ENCODE results near the gene TCF12. TPM values are rescaled to one million over a fixed set of nuclear protein-coding genes. Genes with fewer than 3 reads are reported as not detected.
A peak's percentile ranks its signal among the peaks of the same experiment; 100 is the strongest.

Gene TCF12
- total and polyA plus RNA-seq, 7 experiments from 2014 or later: 51.3 to 99.4 (median 79.9) TPM

DNA sequence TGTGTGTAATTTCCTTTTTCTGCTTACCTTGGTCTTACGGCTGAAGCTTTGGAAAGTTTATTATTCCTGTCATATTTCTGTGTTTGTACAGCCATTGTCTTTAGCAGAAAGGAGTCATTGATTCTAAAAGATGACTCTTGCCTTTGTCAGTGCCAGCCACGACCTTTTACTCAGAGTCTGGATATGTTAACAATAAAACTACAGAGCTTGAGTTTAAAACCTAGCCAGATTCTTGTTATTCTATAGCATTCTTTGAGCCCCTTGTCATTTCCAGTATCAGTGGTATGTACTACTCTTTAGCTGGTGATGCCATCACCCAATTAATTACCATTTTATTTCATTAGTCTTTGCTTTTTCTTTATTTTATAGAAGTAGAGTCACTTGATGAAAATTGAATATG is 142.4 kb downstream of the TCF12 start:
- Mint-ChIP-seq H3K9me3 (no peaks in the 10 kb centered on the region), H3K4me3 (no peak overlapping the region), H3K4me1 (peaks cover 10 to 56% (median 42%) of the 10 kb centered on the region in 7 donors), H3K27ac (no peak overlapping the region), H3K27me3 (no peaks in the 10 kb centered on the region), H3K36me3 (peaks cover 5 to 20% (median 11%) of the 10 kb centered on the region in 5 donors)
- intact Hi-C loops (cut with micrococcal nuclease): loop anchor here in 1 of 2 donors (2.0 kb wide), 1 partner anchor 16 kb away; no protein-coding TSS in a partner anchor
- Histone ChIP-seq H3K4me3 (ENCODE audit: low read length) (no peak overlapping the region), H3K27ac (ENCODE audit: low read depth, low read length) (no peak overlapping the region), H3K27me3 (ENCODE audit: control insufficient read depth in 2 of 2, insufficient read depth in 2 of 2, low read length in 2 of 2) (no peaks in the 10 kb centered on the region), H3K4me1 (ENCODE audit: control insufficient read depth in 2 of 2, insufficient read depth in 2 of 2, low read length in 2 of 2) (peaks cover 0 to 5% of the 10 kb centered on the region in 2 donors), H3K36me3 (ENCODE audit: control insufficient read depth in 2 of 3, insufficient read depth in 3 of 3, low read length in 3 of 3) (no peaks in the 10 kb centered on the region), H3K9me3 (ENCODE audit: control insufficient read depth in 2 of 3, low read length in 3 of 3) (no peaks in the 10 kb centered on the region)
- DNase-seq (no peak), ATAC-seq (no peak)
- ChIA-PET POLR2A (no interaction called here), CTCF (no interaction called here)

DNA sequence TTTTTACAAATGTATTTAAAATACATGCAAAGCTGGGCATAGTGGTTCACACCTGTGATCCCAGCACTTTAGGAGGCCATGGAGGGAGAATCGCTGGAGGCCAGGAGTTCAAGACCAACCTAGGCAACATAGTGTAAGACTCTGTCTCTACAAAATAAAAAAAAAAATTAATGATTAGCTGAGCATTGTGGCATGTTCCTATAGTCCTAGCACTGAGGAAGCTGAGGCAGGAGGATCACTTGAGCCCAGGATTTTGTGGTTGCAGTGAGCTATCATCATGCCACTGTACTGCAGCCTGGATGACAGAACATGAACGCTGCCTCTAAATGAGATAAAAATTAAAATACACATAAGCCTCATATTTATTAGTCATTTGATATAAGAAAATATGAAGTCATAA is 142.8 kb downstream of the TCF12 start:
- peaks cover 10 to 54% (median 41%) of the 10 kb centered on the region in 7 donors for H3K4me1 Mint-ChIP-seq
- CTCF ChIA-PET: interaction anchor here (0.6 kb wide), 1 partner anchor 28 kb away, joined by 3 read pairs; no protein-coding TSS in a partner anchor
- no peak for ATAC-seq

DNA sequence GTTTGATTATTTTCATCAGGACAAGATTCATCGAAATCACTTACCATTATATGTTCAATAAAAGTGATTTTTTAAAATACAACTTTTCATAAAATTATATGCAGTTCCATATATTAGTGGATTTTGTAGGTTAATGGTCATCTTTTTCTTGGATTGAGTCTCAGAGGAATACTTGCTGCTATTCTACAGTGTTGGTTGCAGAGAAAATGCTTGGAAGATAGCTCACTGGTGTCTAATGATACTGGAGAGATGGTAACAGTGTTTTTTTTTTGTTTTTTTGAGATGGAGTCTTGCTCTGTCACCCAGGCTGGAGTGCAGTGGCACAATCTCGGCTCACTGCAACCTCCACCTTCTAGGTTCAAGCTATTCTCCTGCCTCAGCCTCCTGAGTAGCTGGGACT is 143.3 kb downstream of the TCF12 start:
- no peak overlapping the region for H3K4me3 Mint-ChIP-seq
- no peaks in the 10 kb centered on the region for H3K9me3 Mint-ChIP-seq
- H3K27ac ChIP-seq (ENCODE audit: low read depth, low read length): no peak overlapping the region
- H3K36me3 ChIP-seq (ENCODE audit: control insufficient read depth in 2 of 3, insufficient read depth in 3 of 3, low read length in 3 of 3): no peaks in the 10 kb centered on the region
- H3K9me3 ChIP-seq (ENCODE audit: control insufficient read depth in 2 of 3, low read length in 3 of 3): no peaks in the 10 kb centered on the region
- intact Hi-C loops (cut with micrococcal nuclease): loop anchor here in 1 of 2 donors (2.0 kb wide), 1 partner anchor 17 kb away; no protein-coding TSS in a partner anchor
- peaks cover 0 to 5% of the 10 kb centered on the region in 2 donors for H3K4me1 ChIP-seq (ENCODE audit: control insufficient read depth in 2 of 2, insufficient read depth in 2 of 2, low read length in 2 of 2)
- peaks cover 5 to 20% (median 11%) of the 10 kb centered on the region in 5 donors for H3K36me3 Mint-ChIP-seq
- no peak for DNase-seq
- ChIA-PET POLR2A (no interaction called here), CTCF (interaction anchor here (0.6 kb wide), 1 partner anchor 28 kb away, joined by 3 read pairs; no protein-coding TSS in a partner anchor)
- no peaks in the 10 kb centered on the region for H3K27me3 Mint-ChIP-seq
- H3K27ac Mint-ChIP-seq: peak overlapping the region in 1 of 9 donors; percentile 25
- H3K4me3 ChIP-seq (ENCODE audit: low read length): no peak overlapping the region
- no peak for ATAC-seq
- peaks cover 10 to 52% (median 41%) of the 10 kb centered on the region in 7 donors for H3K4me1 Mint-ChIP-seq
- no peaks in the 10 kb centered on the region for H3K27me3 ChIP-seq (ENCODE audit: control insufficient read depth in 2 of 2, insufficient read depth in 2 of 2, low read length in 2 of 2)

More for the DNA sequence above, 142.8 kb downstream of the TCF12 start:
- Histone ChIP-seq H3K27ac (ENCODE audit: low read depth, low read length) (no peak overlapping the region), H3K4me3 (ENCODE audit: low read length) (no peak overlapping the region), H3K36me3 (ENCODE audit: control insufficient read depth in 2 of 3, insufficient read depth in 3 of 3, low read length in 3 of 3) (no peaks in the 10 kb centered on the region), H3K9me3 (ENCODE audit: control insufficient read depth in 2 of 3, low read length in 3 of 3) (no peaks in the 10 kb centered on the region), H3K4me1 (ENCODE audit: control insufficient read depth in 2 of 2, insufficient read depth in 2 of 2, low read length in 2 of 2) (peaks cover 0 to 5% of the 10 kb centered on the region in 2 donors), H3K27me3 (ENCODE audit: control insufficient read depth in 2 of 2, insufficient read depth in 2 of 2, low read length in 2 of 2) (no peaks in the 10 kb centered on the region)
- Mint-ChIP-seq H3K9me3 (no peaks in the 10 kb centered on the region), H3K27me3 (no peaks in the 10 kb centered on the region), H3K27ac (no peak overlapping the region), H3K36me3 (peaks cover 5 to 20% (median 11%) of the 10 kb centered on the region in 5 donors), H3K4me3 (no peak overlapping the region)
- DNase-seq: no peak
- intact Hi-C loops (cut with micrococcal nuclease): loop anchor here in 1 of 2 donors (2.0 kb wide), 1 partner anchor 16 kb away; no protein-coding TSS in a partner anchor
- POLR2A ChIA-PET: no interaction called here

DNA sequence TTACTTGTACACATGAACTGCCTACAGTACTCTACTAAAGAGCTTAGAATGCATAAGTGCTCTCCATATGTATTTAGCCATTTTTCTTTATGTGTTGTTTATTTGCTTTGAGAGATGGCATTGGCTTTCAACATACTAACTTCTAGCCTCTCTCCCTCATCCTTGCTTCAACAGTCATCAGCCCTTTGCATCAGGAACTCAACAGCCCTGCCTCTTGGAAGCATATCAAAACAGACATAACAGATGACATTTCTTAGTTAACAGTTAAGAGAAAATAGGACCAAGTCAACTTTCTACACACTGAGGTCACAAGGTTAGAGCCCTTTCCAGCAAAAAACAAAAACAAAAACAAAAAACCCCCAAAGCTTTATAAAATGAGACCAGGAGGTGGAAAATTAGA is 145.6 kb downstream of the TCF12 start:
- ChIA-PET CTCF (no interaction called here), POLR2A (no interaction called here)
- no peaks in the 10 kb centered on the region for H3K9me3 ChIP-seq (ENCODE audit: control insufficient read depth in 2 of 3, low read length in 3 of 3)
- H3K4me3 Mint-ChIP-seq: no peak overlapping the region
- no peaks in the 10 kb centered on the region for H3K9me3 Mint-ChIP-seq
- H3K4me1 Mint-ChIP-seq: peaks cover 4 to 45% (median 36%) of the 10 kb centered on the region in 7 donors
- no peak overlapping the region for H3K27ac ChIP-seq (ENCODE audit: low read depth, low read length)
- H3K36me3 ChIP-seq (ENCODE audit: control insufficient read depth in 2 of 3, insufficient read depth in 3 of 3, low read length in 3 of 3): no peaks in the 10 kb centered on the region
- intact Hi-C loops (cut with micrococcal nuclease): no loop called here
- ATAC-seq: no peak
- H3K36me3 Mint-ChIP-seq: peaks cover 7 to 22% (median 15%) of the 10 kb centered on the region in 5 donors
- H3K4me3 ChIP-seq (ENCODE audit: low read length): no peak overlapping the region
- H3K27me3 ChIP-seq (ENCODE audit: control insufficient read depth in 2 of 2, insufficient read depth in 2 of 2, low read length in 2 of 2): no peaks in the 10 kb centered on the region
- H3K4me1 ChIP-seq (ENCODE audit: control insufficient read depth in 2 of 2, insufficient read depth in 2 of 2, low read length in 2 of 2): peaks cover 0 to 4% of the 10 kb centered on the region in 2 donors
- no peak for DNase-seq
- no peak overlapping the region for H3K27ac Mint-ChIP-seq
- no peaks in the 10 kb centered on the region for H3K27me3 Mint-ChIP-seq

DNA sequence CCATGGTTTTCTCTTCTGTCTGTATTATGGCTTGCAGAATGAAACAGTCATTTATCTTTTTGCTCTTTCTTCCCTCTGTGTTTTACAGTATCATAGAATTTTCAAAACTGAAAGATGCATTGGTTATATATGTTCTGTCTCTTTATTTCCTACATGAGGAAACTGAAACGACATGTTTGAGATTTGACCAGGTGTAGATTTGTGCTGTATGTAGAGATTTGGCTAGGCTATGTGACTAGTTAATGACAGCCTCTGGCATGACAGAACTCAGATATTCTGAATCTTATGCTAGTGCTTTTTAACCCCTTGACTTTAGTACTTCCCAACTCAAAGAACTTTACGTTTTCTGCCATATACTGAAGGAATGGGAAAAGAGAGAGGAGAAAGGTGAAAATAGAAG is 151.0 kb downstream of the TCF12 start:
- Histone ChIP-seq H3K27me3 (ENCODE audit: control insufficient read depth in 2 of 2, insufficient read depth in 2 of 2, low read length in 2 of 2) (no peaks in the 10 kb centered on the region), H3K4me3 (ENCODE audit: low read length) (no peak overlapping the region), H3K27ac (ENCODE audit: low read depth, low read length) (no peak overlapping the region), H3K36me3 (ENCODE audit: control insufficient read depth in 2 of 3, insufficient read depth in 3 of 3, low read length in 3 of 3) (no peaks in the 10 kb centered on the region), H3K4me1 (ENCODE audit: control insufficient read depth in 2 of 2, insufficient read depth in 2 of 2, low read length in 2 of 2) (no peaks in the 10 kb centered on the region), H3K9me3 (ENCODE audit: control insufficient read depth in 2 of 3, low read length in 3 of 3) (no peaks in the 10 kb centered on the region)
- ChIA-PET CTCF (no interaction called here), POLR2A (no interaction called here)
- no peak for ATAC-seq
- H3K4me1 Mint-ChIP-seq: peaks cover 10 to 62% (median 55%) of the 10 kb centered on the region in 7 donors
- DNase-seq: no peak
- no peak overlapping the region for H3K4me3 Mint-ChIP-seq
- H3K27ac Mint-ChIP-seq: no peak overlapping the region
- no peaks in the 10 kb centered on the region for H3K27me3 Mint-ChIP-seq
- peaks cover 0 to 8% (median 4%) of the 10 kb centered on the region in 5 donors for H3K36me3 Mint-ChIP-seq
- no peaks in the 10 kb centered on the region for H3K9me3 Mint-ChIP-seq
- intact Hi-C loops (cut with micrococcal nuclease): no loop called here

DNA sequence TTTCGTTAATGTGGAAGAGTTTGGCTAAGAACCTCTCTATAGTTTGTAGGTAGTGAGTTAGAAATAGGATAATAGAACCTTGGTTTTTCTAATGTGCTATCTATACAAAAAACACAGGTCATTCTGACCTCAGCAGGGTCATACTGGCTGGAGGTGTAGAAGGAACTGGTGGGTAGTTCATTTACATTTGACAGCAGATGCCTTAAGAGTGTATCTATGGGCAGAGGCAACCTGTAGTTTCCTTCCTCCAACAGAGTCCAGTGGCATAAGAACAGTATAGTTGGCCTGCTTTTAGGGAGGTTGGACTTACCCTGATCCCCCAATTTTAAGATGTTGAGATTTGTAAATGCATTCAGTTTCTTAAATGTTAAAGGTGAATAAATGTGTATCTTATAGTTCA is 152.2 kb downstream of the TCF12 start:
- H3K36me3 ChIP-seq (ENCODE audit: control insufficient read depth in 2 of 3, insufficient read depth in 3 of 3, low read length in 3 of 3): no peaks in the 10 kb centered on the region
- DNase-seq (no peak), ATAC-seq (no peak)
- H3K4me1 ChIP-seq (ENCODE audit: control insufficient read depth in 2 of 2, insufficient read depth in 2 of 2, low read length in 2 of 2): no peaks in the 10 kb centered on the region
- ChIA-PET CTCF (no interaction called here), POLR2A (no interaction called here)
- Mint-ChIP-seq H3K4me3 (no peak overlapping the region), H3K27ac (no peak overlapping the region), H3K27me3 (no peaks in the 10 kb centered on the region), H3K9me3 (no peaks in the 10 kb centered on the region), H3K36me3 (peaks cover 0 to 8% (median 4%) of the 10 kb centered on the region in 5 donors), H3K4me1 (peaks cover 11 to 67% (median 55%) of the 10 kb centered on the region in 7 donors)
- H3K9me3 ChIP-seq (ENCODE audit: control insufficient read depth in 2 of 3, low read length in 3 of 3): no peaks in the 10 kb centered on the region
- H3K27ac ChIP-seq (ENCODE audit: low read depth, low read length): no peak overlapping the region
- no peaks in the 10 kb centered on the region for H3K27me3 ChIP-seq (ENCODE audit: control insufficient read depth in 2 of 2, insufficient read depth in 2 of 2, low read length in 2 of 2)
- intact Hi-C loops (cut with micrococcal nuclease): no loop called here
- H3K4me3 ChIP-seq (ENCODE audit: low read length): no peak overlapping the region

DNA sequence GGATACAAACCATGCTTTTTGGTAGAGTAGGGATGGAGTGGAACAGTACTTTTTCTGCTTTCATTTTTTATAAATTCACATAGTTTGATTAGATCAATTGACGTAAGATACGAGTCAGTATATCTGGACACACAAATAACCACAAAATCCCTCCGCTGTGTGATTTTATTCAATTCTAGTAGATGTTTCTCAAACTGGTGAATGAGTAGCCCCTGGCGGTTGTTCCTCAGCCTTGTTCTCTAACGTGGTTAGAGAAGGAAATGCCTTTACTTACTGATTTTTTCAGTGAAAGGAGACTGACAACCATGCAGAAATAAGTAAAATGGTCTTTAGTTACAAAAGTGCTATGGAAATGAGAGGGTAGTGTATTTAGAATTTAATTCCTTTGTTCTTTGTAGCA is 161.0 kb downstream of the TCF12 start:
- intact Hi-C loops (cut with micrococcal nuclease): loop anchor here in 1 of 2 donors (5.0 kb wide), 2 partner anchors 157 to 582 kb away; no protein-coding TSS in a partner anchor
- ChIA-PET CTCF (no interaction called here), POLR2A (no interaction called here)
- Mint-ChIP-seq H3K4me3 (peak overlapping the region in 5 of 10 donors; percentile 3 to 23 (median 4)), H3K36me3 (peaks cover 0 to 4% (median 0%) of the 10 kb centered on the region in 5 donors), H3K27ac (no peak overlapping the region), H3K27me3 (no peaks in the 10 kb centered on the region), H3K9me3 (no peaks in the 10 kb centered on the region), H3K4me1 (peaks cover 20 to 56% (median 49%) of the 10 kb centered on the region in 7 donors)
- Histone ChIP-seq H3K27ac (ENCODE audit: low read depth, low read length) (no peak overlapping the region), H3K9me3 (ENCODE audit: control insufficient read depth in 2 of 3, low read length in 3 of 3) (no peaks in the 10 kb centered on the region), H3K4me3 (ENCODE audit: low read length) (no peak overlapping the region), H3K27me3 (ENCODE audit: control insufficient read depth in 2 of 2, insufficient read depth in 2 of 2, low read length in 2 of 2) (no peaks in the 10 kb centered on the region), H3K4me1 (ENCODE audit: control insufficient read depth in 2 of 2, insufficient read depth in 2 of 2, low read length in 2 of 2) (peaks cover 0 to 4% of the 10 kb centered on the region in 2 donors), H3K36me3 (ENCODE audit: control insufficient read depth in 2 of 3, insufficient read depth in 3 of 3, low read length in 3 of 3) (no peaks in the 10 kb centered on the region)
- ATAC-seq: no peak
- DNase-seq: peak in 6 of 9 donors; percentile 5 to 37 (median 14)
